ENCODE measurements around the gene KCNQ1.

The KCNQ1 gene

DNA sequence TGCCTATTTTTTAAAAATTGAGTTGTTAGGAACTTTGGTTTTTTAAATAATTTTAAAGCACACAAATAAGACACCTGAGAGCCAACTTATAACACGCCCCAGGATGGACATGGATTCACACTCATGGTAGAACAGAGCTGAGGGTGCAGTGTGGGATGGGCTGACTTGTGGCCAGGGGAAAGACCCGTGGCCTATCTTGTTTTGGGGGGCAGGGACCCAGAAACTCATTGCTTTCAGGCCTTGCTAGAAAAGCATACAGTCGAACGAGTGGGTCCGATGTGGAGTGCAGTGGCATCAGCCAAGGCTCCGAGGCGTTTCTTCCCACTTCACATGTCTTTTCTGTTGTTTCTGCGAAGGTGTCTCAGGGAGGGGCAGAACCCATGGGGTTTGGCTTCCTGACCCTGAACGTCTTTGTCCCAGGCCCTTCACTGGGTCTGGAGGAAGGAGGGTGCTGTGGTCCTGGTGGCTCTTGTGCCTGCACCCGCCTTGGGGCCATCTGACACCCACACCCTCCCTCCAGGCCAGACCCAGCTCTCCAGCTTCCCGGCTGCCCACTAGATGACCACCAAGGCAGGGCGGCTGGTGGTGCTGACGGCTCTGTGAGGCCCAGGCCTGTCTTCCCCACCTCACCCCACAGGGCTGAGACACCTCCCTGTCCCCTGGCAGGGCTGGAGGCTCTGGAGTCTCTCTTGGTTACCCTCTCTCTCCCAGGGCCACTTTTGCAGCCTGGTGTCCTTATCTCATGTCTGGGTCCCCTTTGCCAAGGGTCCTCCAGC lies 120.8 kb downstream of the KCNQ1 start:
- DNase-seq (ENCODE audit: low read depth, low spot score) = no peak

DNA sequence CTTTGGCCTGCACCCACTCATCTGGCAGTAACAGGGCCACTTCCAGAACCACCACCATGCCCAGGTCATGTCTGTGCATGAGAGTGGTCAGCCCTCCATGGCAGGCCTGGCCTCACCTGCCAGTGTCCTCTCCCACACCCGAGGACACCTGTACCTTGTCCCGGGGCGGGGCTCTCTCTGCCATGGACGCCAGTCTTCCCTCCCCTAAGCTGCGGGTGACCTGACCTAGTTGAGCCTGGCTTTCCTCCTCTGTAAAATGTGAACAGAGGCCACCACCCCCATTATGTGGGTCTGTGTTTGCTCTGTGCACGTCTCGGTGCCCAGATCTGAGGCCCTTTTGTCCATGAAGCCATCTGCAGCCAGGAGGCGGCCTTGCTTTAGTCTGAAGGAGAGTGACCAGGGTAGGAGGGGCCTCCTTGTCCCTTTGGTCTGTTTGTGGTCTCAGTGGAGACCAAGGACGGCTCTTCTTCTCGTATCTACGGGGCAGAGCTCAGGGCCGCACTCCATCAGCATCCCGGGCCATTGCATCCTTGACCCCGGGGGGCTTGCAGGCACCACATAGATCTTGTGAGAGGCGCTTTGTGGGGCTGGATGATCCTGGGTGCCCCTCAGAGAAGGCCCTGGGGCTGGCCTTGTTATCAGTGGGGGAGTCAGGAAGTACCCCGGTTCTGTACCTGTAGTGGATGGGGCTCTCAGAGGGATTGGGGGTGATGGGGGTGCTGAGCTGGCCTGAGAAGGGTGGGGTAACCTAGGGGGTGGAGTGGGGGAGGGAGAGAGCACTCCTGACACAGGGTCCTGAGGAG lies 121.6 kb downstream of the KCNQ1 start:
- DNase-seq (ENCODE audit: low read depth, low spot score) = no peak

- no peak for DNase-seq (ENCODE audit: low read depth, low spot score)
These were observed 122.3 kb downstream of the KCNQ1 start for GRCh38 chr11:2567026-2567671.

DNA sequence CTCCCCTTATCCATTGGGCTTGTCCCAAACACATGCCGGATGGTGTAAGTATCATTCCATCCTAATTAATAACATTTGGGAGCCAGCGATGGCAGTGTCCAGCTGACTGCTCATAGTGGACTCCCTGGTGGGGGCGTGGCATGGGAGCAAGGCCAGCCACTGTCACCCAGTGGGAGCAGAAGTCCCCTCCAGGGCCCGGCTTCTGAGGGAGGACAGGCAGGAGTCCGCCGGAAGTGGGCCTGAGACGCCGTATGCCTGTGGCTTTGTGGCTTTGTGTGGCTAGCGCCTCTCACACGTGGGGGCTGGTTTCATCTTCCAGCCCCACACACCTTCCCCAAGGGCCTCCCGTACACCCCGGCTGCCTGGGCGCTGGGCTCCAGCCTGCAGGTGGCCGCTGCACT lies 124.5 kb downstream of the KCNQ1 start:
- no peak for DNase-seq (ENCODE audit: low read depth, low spot score)

DNA sequence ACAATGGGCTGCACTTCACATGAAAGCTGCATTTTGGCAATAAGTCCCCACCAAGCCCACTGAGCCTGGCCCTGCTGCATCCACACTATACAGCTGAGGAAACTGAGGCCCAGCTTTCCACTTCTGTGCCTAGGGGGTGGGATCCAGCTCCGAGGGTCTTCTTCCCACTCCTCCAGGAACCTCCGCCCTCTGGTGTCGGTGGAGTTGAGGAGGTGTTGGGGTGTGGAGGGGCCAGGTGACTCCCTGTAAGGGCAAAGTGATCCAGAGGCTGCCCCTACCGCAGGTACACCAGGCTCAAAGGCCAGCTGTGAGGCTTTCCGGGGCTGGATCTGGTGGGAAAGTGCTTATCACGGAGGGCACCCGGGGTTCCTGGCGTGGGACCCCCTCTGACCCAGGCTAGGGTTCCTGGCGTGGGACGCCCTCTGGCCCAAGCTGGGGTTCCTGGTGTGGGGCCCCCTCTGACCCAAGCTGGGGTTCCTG lies 125.0 kb downstream of the KCNQ1 start:
- no peak for DNase-seq (ENCODE audit: low read depth, low spot score)

DNA sequence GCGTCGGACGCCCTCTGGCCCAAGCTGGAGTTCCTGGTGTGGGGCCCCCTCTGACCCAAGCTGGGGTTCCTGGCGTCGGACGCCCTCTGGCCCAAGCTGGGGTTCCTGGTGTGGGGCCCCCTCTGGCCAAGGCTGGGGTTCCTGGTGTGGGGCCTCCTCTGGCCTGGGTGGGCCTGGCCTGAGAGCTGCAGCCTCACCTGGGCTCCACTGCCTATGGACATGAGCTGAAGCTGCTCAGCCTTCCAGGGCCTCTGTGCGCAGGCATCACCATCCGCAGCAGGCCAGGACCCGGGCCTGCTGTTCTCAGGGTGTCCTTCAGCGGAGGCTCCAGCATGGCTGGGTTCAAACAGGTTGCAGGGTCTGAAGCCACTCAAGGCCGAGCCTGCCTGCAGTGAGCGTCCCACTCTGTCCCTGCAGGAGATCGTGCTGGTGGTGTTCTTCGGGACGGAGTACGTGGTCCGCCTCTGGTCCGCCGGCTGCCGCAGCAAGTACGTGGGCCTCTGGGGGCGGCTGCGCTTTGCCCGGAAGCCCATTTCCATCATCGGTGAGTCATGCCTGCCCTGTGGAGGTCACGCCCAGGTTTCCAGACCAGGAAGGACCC lies 125.5 kb downstream of the KCNQ1 start:
- no peak for DNase-seq (ENCODE audit: low read depth, low spot score)

DNA sequence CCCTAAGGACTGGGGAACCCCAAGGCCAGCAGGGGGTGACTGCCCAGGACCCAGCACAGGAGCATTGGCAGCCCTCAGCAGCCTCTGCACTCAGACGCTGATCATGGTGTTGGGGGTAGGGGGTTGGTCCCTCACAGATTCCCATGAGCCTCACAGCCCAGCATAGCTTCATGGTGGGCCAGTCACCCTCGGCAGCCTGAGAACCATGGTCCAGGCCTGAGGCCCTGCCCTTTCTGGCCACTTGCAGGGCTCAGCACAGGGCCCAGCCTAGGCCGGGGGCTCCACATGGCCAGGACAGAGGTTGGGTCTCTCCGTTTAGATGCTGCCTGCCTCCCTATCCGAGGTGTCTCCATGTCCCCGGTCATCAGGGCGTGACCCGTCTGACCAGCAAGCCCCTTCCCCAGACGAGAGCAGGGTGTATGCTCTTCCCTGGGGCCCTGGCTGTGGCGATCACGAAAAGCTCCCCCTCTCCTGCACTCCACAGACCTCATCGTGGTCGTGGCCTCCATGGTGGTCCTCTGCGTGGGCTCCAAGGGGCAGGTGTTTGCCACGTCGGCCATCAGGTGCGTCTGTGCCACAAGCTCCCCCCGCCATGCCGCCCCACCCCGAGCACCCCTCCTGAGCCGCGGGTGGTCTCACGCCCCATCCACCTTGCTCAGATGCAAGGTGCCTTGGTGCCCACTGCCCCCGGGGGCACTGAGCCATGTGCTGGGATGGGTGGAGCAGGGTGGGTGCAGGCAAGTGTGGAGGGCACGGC lies 126.2 kb downstream of the KCNQ1 start:
- no peak for DNase-seq (ENCODE audit: low read depth, low spot score)

GRCh38 chr11:2571598-2572281 lies 126.9 kb downstream of the KCNQ1 start:
- DNase-seq (ENCODE audit: low read depth, low spot score) = no peak

DNA sequence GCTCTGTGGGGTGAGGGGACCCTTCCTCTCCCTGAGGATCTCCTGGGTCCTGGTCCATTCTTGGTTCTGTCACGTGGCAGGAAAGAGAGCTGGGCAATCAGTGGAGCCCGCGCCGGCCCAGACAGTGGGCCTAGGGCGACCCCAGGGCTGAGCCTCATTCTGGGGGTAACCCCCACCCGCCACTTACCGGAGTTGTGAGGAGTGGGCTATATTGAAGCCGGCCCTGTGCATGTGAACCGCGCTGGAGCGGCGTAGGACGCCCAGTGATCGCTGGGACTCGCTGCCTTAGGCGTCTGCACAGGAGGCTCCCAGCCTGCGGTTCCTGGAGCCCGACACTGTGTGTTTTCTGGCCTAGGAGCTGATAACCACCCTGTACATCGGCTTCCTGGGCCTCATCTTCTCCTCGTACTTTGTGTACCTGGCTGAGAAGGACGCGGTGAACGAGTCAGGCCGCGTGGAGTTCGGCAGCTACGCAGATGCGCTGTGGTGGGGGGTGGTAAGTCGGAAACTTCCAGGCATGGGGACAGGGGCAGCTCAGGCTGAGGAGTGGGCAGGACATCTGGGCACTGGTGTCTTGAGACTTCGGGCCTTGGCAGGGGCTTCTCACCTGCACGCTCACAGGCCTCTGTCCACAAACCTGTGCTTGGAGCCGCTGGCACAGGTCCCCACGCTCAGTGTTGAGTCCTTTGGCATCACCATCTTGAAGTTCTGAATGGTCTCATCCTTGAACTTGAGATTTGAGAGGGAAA lies 127.9 kb downstream of the KCNQ1 start:
- no peak for DNase-seq (ENCODE audit: low read depth, low spot score)

DNA sequence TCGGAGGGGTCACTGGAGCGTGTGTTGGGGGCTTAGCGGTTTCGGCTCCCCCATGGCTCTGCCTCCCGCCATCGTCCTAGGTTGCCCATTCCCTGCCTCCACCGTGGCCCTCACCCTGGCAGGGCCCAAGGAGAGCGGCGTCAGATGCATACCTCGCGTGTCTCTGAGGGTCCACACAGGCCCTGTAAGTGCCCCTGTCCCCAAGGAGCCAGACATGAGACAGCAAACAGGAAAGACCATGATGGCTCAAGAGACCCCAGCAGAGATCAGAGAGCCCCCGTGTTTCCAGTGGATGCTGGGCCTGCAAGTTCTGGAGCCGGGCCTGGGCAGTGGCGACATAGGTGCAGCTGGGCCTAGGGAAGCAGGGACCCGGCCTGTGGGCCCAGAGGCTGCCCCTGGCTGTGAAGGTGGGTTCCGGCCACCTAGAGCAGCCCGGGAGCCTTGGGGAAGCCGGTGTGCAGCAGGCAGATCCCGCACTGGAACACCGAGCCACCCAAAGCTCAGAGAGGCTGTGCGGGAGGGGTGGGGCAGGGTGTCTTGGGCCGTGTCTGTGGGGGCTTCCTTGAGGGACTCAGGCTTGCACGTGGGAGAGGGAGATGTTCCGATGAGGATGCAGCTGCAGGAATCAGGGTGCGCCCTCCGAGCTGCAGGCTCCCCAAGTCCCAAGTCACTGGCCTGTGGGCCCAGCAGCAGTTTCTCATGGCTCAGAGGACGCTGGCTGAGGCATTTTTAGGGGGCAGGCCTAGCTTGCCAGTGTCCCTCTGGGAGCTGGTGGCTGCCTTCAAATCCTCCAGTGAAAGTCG lies 128.6 kb downstream of the KCNQ1 start:
- DNase-seq (ENCODE audit: low read depth, low spot score) = no peak

DNA sequence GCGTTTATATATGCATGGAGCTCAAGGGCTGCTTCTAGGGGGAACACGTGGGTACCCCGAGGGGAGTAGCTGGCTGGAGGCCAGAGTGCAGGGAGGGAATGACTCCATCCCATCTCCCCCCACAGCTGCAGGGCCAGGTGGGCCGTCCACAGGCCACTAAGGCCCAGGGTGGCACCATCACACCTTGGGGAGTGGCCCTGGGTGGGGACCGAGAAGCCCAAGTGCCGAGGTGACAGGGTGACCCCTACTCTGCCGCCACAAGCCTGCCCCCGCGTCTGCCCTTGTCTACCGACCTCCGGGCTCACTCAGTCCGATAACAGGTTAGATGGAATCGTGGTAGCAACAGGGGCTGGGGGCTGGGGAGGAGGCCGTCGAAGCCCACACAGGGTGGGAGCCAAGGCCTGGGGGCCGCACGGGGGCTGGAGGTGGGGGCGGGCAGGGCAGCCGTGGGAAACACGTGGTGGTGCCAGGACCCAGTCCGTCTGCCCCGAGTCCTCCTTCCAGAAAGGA lies 129.3 kb downstream of the KCNQ1 start:
- DNase-seq (ENCODE audit: low read depth, low spot score) = no peak

GRCh38 chr11:2574553-2575535 lies 130.0 kb downstream of the KCNQ1 start:
- DNase-seq (ENCODE audit: low read depth, low spot score) = no peak

DNA sequence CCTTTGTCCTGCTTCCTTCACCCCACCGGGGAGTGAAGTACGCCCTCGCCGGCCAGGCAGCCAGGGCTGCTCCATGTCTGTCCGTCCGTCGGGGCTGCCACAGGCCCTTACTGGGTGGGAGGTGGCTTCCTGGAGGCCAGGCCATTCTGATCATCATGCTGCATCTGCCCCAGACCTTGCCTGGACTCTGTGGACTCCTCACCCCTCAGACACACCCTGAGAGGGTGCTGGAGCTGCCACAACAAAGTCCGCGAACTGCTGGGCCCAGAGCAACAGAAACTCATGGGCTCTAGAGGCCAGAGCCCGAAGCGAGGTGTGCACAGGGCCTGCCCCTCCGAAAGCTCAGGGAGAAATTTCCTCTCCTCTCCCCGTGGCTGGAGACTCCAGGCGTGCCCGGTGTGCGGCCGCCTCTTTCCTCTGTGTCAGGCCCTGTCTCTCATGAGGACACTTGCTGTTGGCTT lies 130.8 kb downstream of the KCNQ1 start:
- no peak for DNase-seq (ENCODE audit: low read depth, low spot score)

GRCh38 chr11:2576111-2576510 lies 131.3 kb downstream of the KCNQ1 start:
- DNase-seq (ENCODE audit: low read depth, low spot score) = no peak

DNA sequence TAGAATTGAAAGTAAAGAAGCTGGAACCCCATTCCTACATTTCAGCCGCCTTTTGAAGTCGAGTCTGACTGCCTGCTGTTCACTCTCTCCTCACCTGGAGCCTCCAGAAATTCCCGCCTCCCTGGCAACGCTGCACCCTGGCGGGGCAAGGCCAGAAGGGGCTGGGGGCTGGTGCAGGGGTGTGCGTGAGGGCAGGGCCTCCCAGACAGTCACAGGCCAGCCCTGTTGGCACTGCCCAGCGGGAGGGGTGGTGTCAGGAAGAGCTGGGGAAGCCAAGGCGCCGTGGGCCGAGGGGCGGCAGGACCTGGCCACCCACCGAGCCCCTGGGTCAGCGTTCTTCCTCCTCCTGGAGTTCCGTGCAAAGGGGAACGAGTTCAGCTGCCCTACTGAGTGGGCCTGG lies 131.7 kb downstream of the KCNQ1 start:
- no peak for DNase-seq (ENCODE audit: low read depth, low spot score)

DNA sequence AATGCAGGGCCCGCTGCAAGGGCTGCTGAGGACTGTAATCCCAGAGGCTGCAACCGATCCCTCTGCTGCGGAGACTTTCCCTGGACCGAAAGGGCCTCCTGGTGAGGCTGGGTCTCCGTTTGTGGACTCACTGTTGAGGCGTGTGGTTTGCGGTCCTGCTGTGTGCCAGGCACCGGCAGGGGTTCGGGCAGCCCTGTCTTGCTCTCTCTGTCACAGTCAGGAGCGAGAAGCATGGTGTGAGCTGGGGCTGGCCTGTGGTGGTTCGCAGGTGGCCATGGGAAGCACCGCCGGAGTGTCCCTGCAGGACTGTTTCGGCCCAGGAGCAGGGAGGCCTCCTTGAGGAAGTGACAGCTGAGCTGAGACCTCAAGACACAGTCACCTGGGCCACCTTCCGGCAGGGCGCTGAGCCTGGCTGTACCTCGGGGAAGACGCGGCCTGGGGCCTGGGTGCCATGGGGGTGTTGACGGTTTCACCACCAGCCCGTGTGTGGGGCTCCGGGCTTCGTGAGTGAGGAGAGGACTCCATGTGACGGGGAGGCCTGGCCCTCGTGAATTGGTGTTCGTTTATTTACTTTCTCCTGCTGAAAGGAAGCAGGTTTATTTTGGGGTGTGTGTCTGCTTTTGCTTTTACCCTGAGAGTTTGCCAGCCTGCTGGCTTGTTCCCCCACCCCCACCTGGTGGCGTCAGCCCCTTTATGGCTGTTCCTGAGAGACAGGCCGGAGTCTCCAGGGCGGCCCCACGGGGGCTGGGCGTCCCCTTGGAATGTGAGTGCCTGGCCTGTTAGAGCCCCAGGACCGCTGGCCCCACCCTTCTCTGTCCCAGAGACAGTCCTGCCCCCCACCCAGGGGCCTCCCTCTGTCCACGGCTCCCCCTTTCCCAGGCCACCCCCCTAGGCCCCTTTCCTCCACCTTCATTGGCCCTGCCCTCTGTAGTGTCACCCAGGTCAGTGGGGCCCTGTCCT lies 132.5 kb downstream of the KCNQ1 start:
- no peak for DNase-seq (ENCODE audit: low read depth, low spot score)

Data from astrocyte of the hippocampus (primary cell).